Liver (tissue), 9 donors: ENCODE measurements around the gene GRIN2C. TPM values are rescaled to one million over a fixed set of nuclear protein-coding genes. Genes with fewer than 3 reads are reported as not detected.
A peak's percentile ranks its signal among the peaks of the same experiment; 100 is the strongest.

Source experiments
- DNase-seq: peaks from one replicate; pipeline ENCODE4 v3.0.0-alpha.2; 2017; ENCODE audit warnings: low spot score
- H3K27ac ChIP-seq, 2 donors: one replicate each; pipeline ENCODE4 v1.7.0; 2013; ENCODE audit warnings: inconsistent platforms in 2 of 2, low read length in 2 of 2, control low read depth in 1 of 2, low read depth in 1 of 2, mild to moderate bottlenecking in 1 of 2
- H3K27me3 ChIP-seq, 4 donors: one replicate each; pipeline versions ENCODE4 v1.6.1 to v1.7.0; 2013; ENCODE audit warnings: low read length in 3 of 4, inconsistent platforms in 1 of 4, mild to moderate bottlenecking in 1 of 4, moderate library complexity in 1 of 4; ENCODE audit not compliant: control insufficient read depth in 4 of 4, insufficient read depth in 4 of 4
- H3K36me3 ChIP-seq, 4 donors: one replicate each; pipeline versions ENCODE4 v1.6.1 to v1.7.0; 2013; ENCODE audit warnings: low read length in 3 of 4, mild to moderate bottlenecking in 3 of 4, low read depth in 1 of 4, moderate library complexity in 1 of 4; ENCODE audit not compliant: control insufficient read depth in 4 of 4, insufficient read depth in 3 of 4
- H3K4me1 ChIP-seq, 4 donors: one replicate each; pipeline versions ENCODE4 v1.6.1 to v1.7.0; 2013; ENCODE audit warnings: low read length in 3 of 4, mild to moderate bottlenecking in 3 of 4, moderate library complexity in 1 of 4; ENCODE audit not compliant: control insufficient read depth in 4 of 4, insufficient read depth in 4 of 4
- H3K4me3 ChIP-seq, 3 donors: one replicate each; pipeline versions ENCODE4 v1.6.1 to v1.7.0; 2013; ENCODE audit warnings: low read length in 3 of 3, control low read depth in 1 of 3, low read depth in 1 of 3, mild to moderate bottlenecking in 1 of 3
- H3K9ac ChIP-seq, 2 donors: one replicate each; pipeline ENCODE4 v1.7.0; 2013; ENCODE audit warnings: low read length in 2 of 2, mild to moderate bottlenecking in 2 of 2, moderate library complexity in 2 of 2, control low read depth in 1 of 2, low read depth in 1 of 2
- H3K9me3 ChIP-seq, 4 donors: one replicate each; pipeline versions ENCODE4 v1.6.1 to v1.7.0; 2013; ENCODE audit warnings: low read length in 3 of 4; ENCODE audit not compliant: control insufficient read depth in 4 of 4
- ATF3 ChIP-seq: IDR thresholded peaks from 2 replicates; pipeline ENCODE4 v1.6.1; 2016; ENCODE audit warnings: antibody characterized with exemption
- CTCF ChIP-seq: fragments of 150-350 bp; IDR thresholded peaks from 2 replicates; pipeline ENCODE4 v1.5.1; 2017; ENCODE audit warnings: improper control_type of control experiment, low read depth, low read length; ENCODE audit not compliant: missing input control
- EGR1 ChIP-seq, 2 donors: IDR thresholded peaks; 2 replicates each; pipeline ENCODE4 v1.6.1; 2016 to 2018; ENCODE audit warnings: antibody characterized with exemption in 2 of 2, low read depth in 2 of 2
- FOXA1 ChIP-seq: IDR thresholded peaks from 2 replicates; pipeline ENCODE4 v1.6.1; 2016; ENCODE audit warnings: antibody characterized with exemption
- FOXA2 ChIP-seq: IDR thresholded peaks from 2 replicates; pipeline ENCODE4 v1.6.1; 2016; ENCODE audit warnings: antibody characterized with exemption
- GABPA ChIP-seq, 2 donors: IDR thresholded peaks in 1 of 2; conservative IDR thresholded peaks in 1 of 2; 2 replicates each; pipeline ENCODE4 v1.6.1; 2016; ENCODE audit warnings: antibody characterized with exemption in 2 of 2, mild to moderate bottlenecking in 1 of 2, moderate library complexity in 1 of 2
- HNF4A ChIP-seq, 2 donors: conservative IDR thresholded peaks; 2 replicates each; pipeline ENCODE4 v1.6.1; 2016; ENCODE audit warnings: antibody characterized with exemption in 2 of 2, mild to moderate bottlenecking in 2 of 2
- HNF4G ChIP-seq: IDR thresholded peaks from 2 replicates; pipeline ENCODE4 v1.6.1; 2016; ENCODE audit warnings: antibody characterized with exemption
- JUND ChIP-seq, 2 donors: IDR thresholded peaks; 2 replicates each; pipeline ENCODE4 v1.6.1; 2016; ENCODE audit warnings: antibody characterized with exemption in 2 of 2
- MAX ChIP-seq: IDR thresholded peaks from 2 replicates; pipeline ENCODE4 v1.6.1; 2016; ENCODE audit warnings: antibody characterized with exemption
- NR2F2 ChIP-seq: IDR thresholded peaks from 2 replicates; pipeline ENCODE4 v1.6.1; 2016; ENCODE audit warnings: antibody characterized with exemption
- RAD21 ChIP-seq, 2 donors: IDR thresholded peaks; 2 replicates each; pipeline ENCODE4 v1.6.1; 2016; ENCODE audit warnings: antibody characterized with exemption in 2 of 2, mild to moderate bottlenecking in 2 of 2
- REST ChIP-seq: IDR thresholded peaks from 2 replicates; pipeline ENCODE4 v1.6.1; 2016; ENCODE audit warnings: antibody characterized with exemption, mild to moderate bottlenecking
- RXRA ChIP-seq, 2 donors: IDR thresholded peaks; 2 replicates each; pipeline ENCODE4 v1.6.1; 2017 to 2018; ENCODE audit warnings: antibody characterized with exemption in 2 of 2, mild to moderate bottlenecking in 1 of 2
- SP1 ChIP-seq: IDR thresholded peaks from 2 replicates; pipeline ENCODE4 v1.6.1; 2018; ENCODE audit warnings: antibody characterized with exemption, mild to moderate bottlenecking
- TAF1 ChIP-seq: conservative IDR thresholded peaks from 2 replicates; pipeline ENCODE4 v1.6.1; 2016; ENCODE audit warnings: antibody characterized with exemption, mild to moderate bottlenecking
- YY1 ChIP-seq: IDR thresholded peaks from 2 replicates; pipeline ENCODE4 v1.6.1; 2016; ENCODE audit warnings: antibody characterized with exemption, mild to moderate bottlenecking
- ZBTB33 ChIP-seq: IDR thresholded peaks from 2 replicates; pipeline ENCODE4 v1.6.1; 2016; ENCODE audit warnings: antibody characterized with exemption
- WGBS: extraction: QIAGEN DNeasy Blood & Tissue Kit; methylation state at CpG from one replicate; pipeline ENCODE4 v1.1.7; 2013; 5-methylcytosine and 5-hydroxymethylcytosine counted together
- polyA plus RNA-seq, 2 donors: library from polyadenylated mRNA; stranded (reverse) in 1 of 2; unstranded in 1 of 2; fragments of 200-250 nt in 1 of 2; fragments of >200 nt in 1 of 2; fragmentation: Nextera tagmentation in 1 of 2; extraction: Ambion mirVana in 1 of 2; gene quantifications; one replicate each; pipeline versions ENCODE4 v1.2.1 to v1.2.3, GENCODE V29; 2013 to 2015
- total RNA-seq, 2 donors: library from RNA; depleted of rRNA; stranded (reverse); fragments of >200 nt; gene quantifications; one replicate each; pipeline ENCODE4 v1.2.3, GENCODE V29; 2014
- donor health status: healthy.
- donor health status: healthy.
- donor health status: healthy.
- donor health status: healthy.
- donor health status: healthy.

The GRIN2C gene
- total and polyA plus RNA-seq, 4 donors, result 0.03 to 0.10 (median 0.09) TPM; not detected in 1

GRCh38 chr17:74875155-74875976 lies 15.7 kb upstream of the GRIN2C start:
- WGBS, result 78% methylated on average over 5 of the region's 5 CpGs
- no peaks in the 10 kb centered on the region for H3K36me3 ChIP-seq
- no peak overlapping the region for H3K9ac ChIP-seq
- TF ChIP-seq ZBTB33 (no peak), HNF4G (no peak), HNF4A (conservative IDR thresholded peaks at IDR 0.05) (no peak), NR2F2 (no peak), JUND (IDR thresholded peaks at IDR 0.05) (peak; percentile 47 to 74)
- H3K27me3 ChIP-seq, result no peaks in the 10 kb centered on the region
- H3K4me1 ChIP-seq, result peaks cover 9 to 20% (median 14%) of the 10 kb centered on the region in 4 donors
- DNase-seq, result no peak
- H3K9me3 ChIP-seq, result no peaks in the 10 kb centered on the region
- H3K4me3 ChIP-seq, result no peak overlapping the region
- no peak overlapping the region for H3K27ac ChIP-seq

- TF ChIP-seq TAF1 (no peak), ZBTB33 (no peak), CTCF (no peak), ATF3 (no peak), FOXA1 (no peak), RAD21 (IDR thresholded peaks at IDR 0.05) (no peak), HNF4A (conservative IDR thresholded peaks at IDR 0.05) (no peak), EGR1 (IDR thresholded peaks at IDR 0.05; ENCODE audit: low read depth in 2 of 2) (no peak), MAX (no peak), FOXA2 (no peak), YY1 (no peak), JUND (IDR thresholded peaks at IDR 0.05) (no peak), HNF4G (no peak), REST (no peak), SP1 (no peak), RXRA (IDR thresholded peaks at IDR 0.05) (no peak), NR2F2 (no peak), GABPA (IDR thresholded peaks at IDR 0.05 in 1 of 2, conservative IDR thresholded peaks at IDR 0.05 in 1 of 2) (no peak)
- Histone ChIP-seq H3K27ac (no peak overlapping the region), H3K4me1 (peaks cover 9 to 20% (median 14%) of the 10 kb centered on the region in 4 donors), H3K36me3 (no peaks in the 10 kb centered on the region), H3K9ac (no peak overlapping the region), H3K9me3 (no peaks in the 10 kb centered on the region), H3K27me3 (no peaks in the 10 kb centered on the region), H3K4me3 (no peak overlapping the region)
- 97% methylated on average over 5 of the region's 5 CpGs for WGBS
- DNase-seq, result no peak
Measured at GRCh38 chr17:74874615-74875037, 14.9 kb upstream of the GRIN2C start.
